AG04449 (cell line): ENCODE measurements around the gene SERPINB6.
"Not testable (repeated sequence)": the region's sequence is repeated elsewhere in the genome, so short reads cannot be mapped to it uniquely, and the experiment has no call there.

ENCODE experiments used
- CTCF ChIA-PET: fragments of 350-600 bp; formaldehyde crosslinking; extraction: SDS; loops from one replicate; lab custom pipeline; 2021; ENCODE audit warnings: antibody characterized with exemption; lab: Yijun Ruan, JAX
- POLR2A ChIA-PET: fragments of 400-600, 350-600 bp; formaldehyde crosslinking; extraction: SDS; loops from one replicate; lab custom pipeline; 2020; ENCODE audit warnings: antibody characterized with exemption, inconsistent platforms; lab: Yijun Ruan, JAX
- DNase-seq: peaks from one replicate; pipeline ENCODE4 v3.0.0-alpha.2; 2010; ENCODE audit warnings: low read depth, low spot score
- H3K4me3 ChIP-seq: 2 replicates; pipeline ENCODE4 v1.5.1; 2011; ENCODE audit warnings: low read depth, mild to moderate bottlenecking, control low read depth, low read length
- TF ChIP-seq, protein P1 (sequence below): IDR thresholded peaks from one replicate; pipeline ENCODE4 v1.5.1; 2011; ENCODE audit warnings: mild to moderate bottlenecking, moderate library complexity, low read length, control low read depth, inconsistent platforms; ENCODE audit not compliant: insufficient read depth; ENCODE audit errors: missing control alignments

The SERPINB6 gene

GRCh38 chr6:2976571-2977085, 5.3 kb upstream of the SERPINB6 start:
- ChIA-PET CTCF (interaction anchor here (2.1 to 6.6 kb wide), 3 partner anchors 12 to 130 kb away, joined by 9 to 54 read pairs (median 51); no protein-coding TSS in a partner anchor), POLR2A (interaction anchor here (1.3 to 2.6 kb wide), 2 partner anchors 10 to 12 kb away, joined by 4 to 11 read pairs; no protein-coding TSS in a partner anchor)
- DNase-seq: no peak
- TF ChIP-seq, protein P1, sequence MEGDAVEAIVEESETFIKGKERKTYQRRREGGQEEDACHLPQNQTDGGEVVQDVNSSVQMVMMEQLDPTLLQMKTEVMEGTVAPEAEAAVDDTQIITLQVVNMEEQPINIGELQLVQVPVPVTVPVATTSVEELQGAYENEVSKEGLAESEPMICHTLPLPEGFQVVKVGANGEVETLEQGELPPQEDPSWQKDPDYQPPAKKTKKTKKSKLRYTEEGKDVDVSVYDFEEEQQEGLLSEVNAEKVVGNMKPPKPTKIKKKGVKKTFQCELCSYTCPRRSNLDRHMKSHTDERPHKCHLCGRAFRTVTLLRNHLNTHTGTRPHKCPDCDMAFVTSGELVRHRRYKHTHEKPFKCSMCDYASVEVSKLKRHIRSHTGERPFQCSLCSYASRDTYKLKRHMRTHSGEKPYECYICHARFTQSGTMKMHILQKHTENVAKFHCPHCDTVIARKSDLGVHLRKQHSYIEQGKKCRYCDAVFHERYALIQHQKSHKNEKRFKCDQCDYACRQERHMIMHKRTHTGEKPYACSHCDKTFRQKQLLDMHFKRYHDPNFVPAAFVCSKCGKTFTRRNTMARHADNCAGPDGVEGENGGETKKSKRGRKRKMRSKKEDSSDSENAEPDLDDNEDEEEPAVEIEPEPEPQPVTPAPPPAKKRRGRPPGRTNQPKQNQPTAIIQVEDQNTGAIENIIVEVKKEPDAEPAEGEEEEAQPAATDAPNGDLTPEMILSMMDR: no peak
- no peak overlapping the region for H3K4me3 ChIP-seq

- no peak overlapping the region for H3K4me3 ChIP-seq
- ChIA-PET POLR2A (interaction anchor here (1.3 kb wide), 1 partner anchor 11 kb away, joined by 4 read pairs; no protein-coding TSS in a partner anchor), CTCF (interaction anchor here (2.1 to 6.6 kb wide), 3 partner anchors 12 to 130 kb away, joined by 9 to 54 read pairs (median 51); no protein-coding TSS in a partner anchor)
- DNase-seq: no peak
- TF ChIP-seq, protein P1: no peak
Measured at GRCh38 chr6:2976060-2976459, 4.7 kb upstream of the SERPINB6 start.

GRCh38 chr6:2973676-2974075, 2.3 kb upstream of the SERPINB6 start:
- DNase-seq: no peak
- ChIA-PET CTCF (interaction anchor here (1.6 to 5.6 kb wide), 3 partner anchors 7 to 21 kb away, joined by 5 to 54 read pairs (median 17); no protein-coding TSS in a partner anchor), POLR2A (no interaction called here)
- TF ChIP-seq, protein P1: no peak
- no peak overlapping the region for H3K4me3 ChIP-seq

- POLR2A ChIA-PET, H3K4me3 ChIP-seq, DNase-seq: not testable (repeated sequence)
- CTCF ChIA-PET: interaction anchor here (2.0 to 5.6 kb wide), 2 partner anchors 15 to 21 kb away, joined by 17 to 54 read pairs; no protein-coding TSS in a partner anchor
Measured at GRCh38 chr6:2973180-2973579, 1.8 kb upstream of the SERPINB6 start.

DNA sequence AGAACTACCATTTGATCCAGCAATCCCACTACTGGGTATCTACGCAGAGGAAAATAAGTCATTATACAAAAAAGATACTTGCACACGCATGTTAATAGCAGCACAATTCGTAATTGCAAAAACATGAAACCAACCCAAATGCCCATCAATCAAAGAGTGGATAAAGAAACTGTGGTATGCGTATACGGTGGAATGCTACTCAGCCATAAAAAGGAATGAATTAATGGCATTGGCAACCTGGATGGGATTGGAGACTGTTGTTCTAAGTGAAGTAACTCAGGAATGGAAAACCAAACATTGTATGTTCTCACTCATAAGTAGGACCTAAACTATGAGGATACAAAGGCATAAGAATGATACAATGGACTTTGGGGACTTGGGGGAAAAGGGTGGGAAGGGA, 1.3 kb upstream of the SERPINB6 start:
- POLR2A ChIA-PET: interaction anchor here (1.6 kb wide), 1 partner anchor 16 kb away, joined by 14 read pairs; no protein-coding TSS in a partner anchor
- H3K4me3 ChIP-seq, CTCF ChIA-PET, DNase-seq: not testable (repeated sequence)

DNA sequence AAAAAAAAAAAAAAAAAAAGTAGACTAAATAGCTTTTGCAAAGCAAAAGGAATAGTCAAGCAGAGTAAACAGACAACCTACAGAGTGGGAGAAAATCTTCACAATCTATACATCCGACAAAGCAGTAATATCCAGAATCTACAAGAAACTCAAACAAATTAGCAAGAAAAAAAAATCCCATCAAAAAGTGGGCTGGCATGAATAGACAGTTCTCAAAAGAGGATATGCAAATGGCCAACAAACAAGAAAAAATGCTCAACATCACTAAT, 786 bp upstream of the SERPINB6 start:
- POLR2A ChIA-PET: interaction anchor here (0.9 to 1.6 kb wide), 3 partner anchors 12 to 20 kb away, joined by 3 to 14 read pairs (median 5); no protein-coding TSS in a partner anchor
- CTCF ChIA-PET, DNase-seq: not testable (repeated sequence)
- peak overlapping the region; percentile 65 for H3K4me3 ChIP-seq

DNA sequence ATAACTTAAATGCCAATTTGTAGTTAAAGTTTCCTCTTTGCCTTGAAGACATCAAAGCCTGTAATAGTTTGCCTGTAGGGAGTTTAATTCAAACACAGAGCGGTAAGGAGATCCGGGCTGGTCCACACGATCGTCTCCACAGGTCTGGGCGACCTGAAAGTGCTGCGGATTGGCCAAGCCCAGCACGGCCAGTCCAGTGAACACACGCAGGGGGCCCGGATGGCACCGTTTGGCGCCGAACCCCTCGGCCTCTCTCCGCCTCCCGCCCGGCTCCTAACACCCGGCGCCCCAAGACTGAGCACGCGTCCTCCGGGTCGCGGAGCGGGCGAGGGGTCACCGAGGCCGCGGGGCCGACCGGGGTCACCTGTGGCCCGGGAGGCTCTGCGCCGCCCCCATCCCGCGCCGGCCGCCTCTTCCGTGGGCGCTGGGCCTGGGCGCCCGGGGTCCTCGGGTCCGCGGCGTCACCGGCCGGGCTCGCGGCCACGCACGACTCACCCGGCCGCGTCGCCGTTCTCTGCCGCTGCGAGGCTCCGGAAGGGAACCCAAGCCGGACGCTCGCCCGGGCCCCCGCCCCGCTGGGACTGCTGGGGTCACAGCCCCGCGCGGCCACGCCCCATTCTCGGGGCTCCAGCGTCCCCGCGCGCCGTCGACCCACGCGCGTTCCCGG, 481 bp downstream of the SERPINB6 start:
- peak overlapping the region; percentile 65 for H3K4me3 ChIP-seq
- ChIA-PET CTCF (interaction anchor here (0.9 kb wide), 1 partner anchor 19 kb away, joined by 4 read pairs; no protein-coding TSS in a partner anchor), POLR2A (interaction anchor here (1.0 to 1.6 kb wide), 3 partner anchors 16 to 18 kb away, joined by 3 to 14 read pairs (median 3); no protein-coding TSS in a partner anchor)
- DNase-seq: no peak
- TF ChIP-seq, protein P1: no peak
